Neuron (in vitro differentiated cells): Measurements from ENCODE around the gene NCMAP.

Experiments used
- H2AFZ ChIP-seq: one replicate; pipeline ENCODE4 v1.6.1; 2013; ENCODE audit warnings: low read depth, mild to moderate bottlenecking, inconsistent platforms, low read length, moderate library complexity
- H3K27me3 ChIP-seq: one replicate; pipeline ENCODE4 v1.6.1; 2013; ENCODE audit warnings: low read length; ENCODE audit not compliant: insufficient read depth
- H3K36me3 ChIP-seq: one replicate; pipeline ENCODE4 v1.6.1; 2013; ENCODE audit warnings: low read length; ENCODE audit not compliant: insufficient read depth
- H3K4me1 ChIP-seq: one replicate; pipeline ENCODE4 v1.6.1; 2013; ENCODE audit warnings: low read length; ENCODE audit not compliant: insufficient read depth
- H3K4me3 ChIP-seq: 2 replicates; pipeline ENCODE4 v1.5.1; 2013; ENCODE audit warnings: mild to moderate bottlenecking, low read length, moderate library complexity
- H3K9me3 ChIP-seq: one replicate; pipeline ENCODE4 v1.6.1; 2013; ENCODE audit warnings: low read length

The NCMAP gene

DNA sequence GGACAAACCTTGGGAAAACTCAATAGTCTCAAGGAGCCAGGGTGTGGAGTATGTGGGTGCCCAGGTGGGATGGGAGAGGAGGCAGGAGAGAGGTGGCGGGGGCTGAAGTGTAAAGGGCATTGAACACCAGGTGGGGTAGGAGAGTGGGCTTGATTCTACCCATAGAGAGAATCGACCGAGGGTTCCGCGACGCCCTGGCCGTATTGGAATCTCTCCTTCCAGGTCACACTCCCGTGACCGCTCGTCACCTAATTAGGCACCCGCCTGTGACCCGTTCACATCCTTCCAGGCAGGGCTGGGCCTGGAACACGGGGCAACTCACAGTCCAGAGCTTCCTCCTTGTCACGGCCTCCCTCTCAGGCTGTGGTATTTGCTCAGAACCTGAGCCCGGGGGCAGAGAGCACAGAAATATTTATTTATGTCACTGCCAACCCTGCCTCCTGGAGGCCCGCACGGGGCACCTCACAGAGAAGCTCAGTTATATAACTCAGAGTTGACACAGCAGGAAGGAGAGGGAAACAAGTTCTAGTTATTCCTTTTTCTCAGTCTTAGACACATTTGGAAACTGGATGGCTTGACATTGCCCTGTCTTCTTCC, 12.0 kb downstream of the NCMAP start:
- Histone ChIP-seq H3K9me3 (no peaks in the 10 kb centered on the region), H3K36me3 (no peaks in the 10 kb centered on the region), H3K4me3 (no peak overlapping the region), H3K4me1 (no peaks in the 10 kb centered on the region), H2AFZ (no peak overlapping the region), H3K27me3 (peaks cover 5% of the 10 kb centered on the region)

- no peaks in the 10 kb centered on the region for H3K4me1 ChIP-seq
- peaks cover 5% of the 10 kb centered on the region for H3K27me3 ChIP-seq
- H3K36me3 ChIP-seq, result no peaks in the 10 kb centered on the region
- no peaks in the 10 kb centered on the region for H3K9me3 ChIP-seq
- H2AFZ ChIP-seq, result no peak overlapping the region
- no peak overlapping the region for H3K4me3 ChIP-seq
Observed at GRCh38 chr1:24568475-24568874, 12.6 kb downstream of the NCMAP start.

- H3K36me3 ChIP-seq, result no peaks in the 10 kb centered on the region
- peaks cover 3% of the 10 kb centered on the region for H3K27me3 ChIP-seq
- no peak overlapping the region for H2AFZ ChIP-seq
- H3K4me1 ChIP-seq, result no peaks in the 10 kb centered on the region
- no peaks in the 10 kb centered on the region for H3K9me3 ChIP-seq
- no peak overlapping the region for H3K4me3 ChIP-seq
Observed at GRCh38 chr1:24570265-24571125, 14.6 kb downstream of the NCMAP start.

DNA sequence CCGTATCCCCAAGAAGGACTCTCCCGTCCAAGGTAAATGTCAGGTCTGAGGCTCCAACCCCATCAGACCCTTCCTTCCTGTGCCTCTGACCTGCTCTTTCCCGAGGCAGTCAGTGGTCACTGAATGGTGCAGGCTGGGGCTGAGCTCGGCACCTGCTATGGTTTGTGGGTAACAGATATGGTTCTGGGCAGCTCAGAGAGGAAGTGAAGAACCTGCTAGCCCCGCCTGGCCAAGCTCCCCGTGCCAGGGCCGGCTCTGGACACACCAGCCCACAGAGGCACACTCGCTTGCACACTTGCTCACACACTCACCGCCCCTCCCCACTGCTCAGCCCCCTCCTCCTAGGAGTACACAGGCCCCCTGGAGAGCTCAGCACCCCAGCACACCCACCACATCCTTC, 16.4 kb downstream of the NCMAP start:
- Histone ChIP-seq H3K27me3 (peaks cover 8% of the 10 kb centered on the region), H3K4me3 (no peak overlapping the region), H3K4me1 (no peaks in the 10 kb centered on the region), H3K9me3 (no peaks in the 10 kb centered on the region), H2AFZ (no peak overlapping the region), H3K36me3 (no peaks in the 10 kb centered on the region)

- Histone ChIP-seq H3K4me3 (no peak overlapping the region), H3K9me3 (no peaks in the 10 kb centered on the region), H2AFZ (no peak overlapping the region), H3K36me3 (no peaks in the 10 kb centered on the region), H3K27me3 (peaks cover 11% of the 10 kb centered on the region), H3K4me1 (no peaks in the 10 kb centered on the region)
Observed at GRCh38 chr1:24575905-24576587, 20.2 kb downstream of the NCMAP start.

GRCh38 chr1:24578846-24579245, 23.0 kb downstream of the NCMAP start:
- Histone ChIP-seq H3K4me1 (no peaks in the 10 kb centered on the region), H3K9me3 (no peaks in the 10 kb centered on the region), H2AFZ (no peak overlapping the region), H3K27me3 (peaks cover 11% of the 10 kb centered on the region), H3K4me3 (no peak overlapping the region), H3K36me3 (no peaks in the 10 kb centered on the region)

- no peaks in the 10 kb centered on the region for H3K9me3 ChIP-seq
- no peak overlapping the region for H3K4me3 ChIP-seq
- H3K27me3 ChIP-seq, result peaks cover 21% of the 10 kb centered on the region
- no peaks in the 10 kb centered on the region for H3K4me1 ChIP-seq
- H2AFZ ChIP-seq, result no peak overlapping the region
- H3K36me3 ChIP-seq, result no peaks in the 10 kb centered on the region
Observed at GRCh38 chr1:24580756-24581155, 24.9 kb downstream of the NCMAP start.

- no peak overlapping the region for H2AFZ ChIP-seq
- H3K36me3 ChIP-seq, result no peaks in the 10 kb centered on the region
- peaks cover 16% of the 10 kb centered on the region for H3K27me3 ChIP-seq
- no peaks in the 10 kb centered on the region for H3K4me1 ChIP-seq
- no peaks in the 10 kb centered on the region for H3K9me3 ChIP-seq
- no peak overlapping the region for H3K4me3 ChIP-seq
Observed at GRCh38 chr1:24584171-24584647, 28.3 kb downstream of the NCMAP start.

GRCh38 chr1:24586119-24586518, 30.2 kb downstream of the NCMAP start:
- H3K27me3 ChIP-seq, result peaks cover 16% of the 10 kb centered on the region
- no peak overlapping the region for H2AFZ ChIP-seq
- H3K9me3 ChIP-seq, result no peaks in the 10 kb centered on the region
- no peaks in the 10 kb centered on the region for H3K4me1 ChIP-seq
- H3K36me3 ChIP-seq, result no peaks in the 10 kb centered on the region
- no peak overlapping the region for H3K4me3 ChIP-seq

- Histone ChIP-seq H3K9me3 (no peaks in the 10 kb centered on the region), H3K36me3 (no peaks in the 10 kb centered on the region), H3K4me3 (no peak overlapping the region), H3K4me1 (no peaks in the 10 kb centered on the region), H2AFZ (no peak overlapping the region), H3K27me3 (peaks cover 16% of the 10 kb centered on the region)
Observed at GRCh38 chr1:24586970-24587820, 31.3 kb downstream of the NCMAP start.

GRCh38 chr1:24588573-24588972, 32.7 kb downstream of the NCMAP start:
- H2AFZ ChIP-seq, result no peak overlapping the region
- H3K4me1 ChIP-seq, result no peaks in the 10 kb centered on the region
- H3K9me3 ChIP-seq, result no peaks in the 10 kb centered on the region
- no peaks in the 10 kb centered on the region for H3K36me3 ChIP-seq
- no peak overlapping the region for H3K4me3 ChIP-seq
- peaks cover 16% of the 10 kb centered on the region for H3K27me3 ChIP-seq

DNA sequence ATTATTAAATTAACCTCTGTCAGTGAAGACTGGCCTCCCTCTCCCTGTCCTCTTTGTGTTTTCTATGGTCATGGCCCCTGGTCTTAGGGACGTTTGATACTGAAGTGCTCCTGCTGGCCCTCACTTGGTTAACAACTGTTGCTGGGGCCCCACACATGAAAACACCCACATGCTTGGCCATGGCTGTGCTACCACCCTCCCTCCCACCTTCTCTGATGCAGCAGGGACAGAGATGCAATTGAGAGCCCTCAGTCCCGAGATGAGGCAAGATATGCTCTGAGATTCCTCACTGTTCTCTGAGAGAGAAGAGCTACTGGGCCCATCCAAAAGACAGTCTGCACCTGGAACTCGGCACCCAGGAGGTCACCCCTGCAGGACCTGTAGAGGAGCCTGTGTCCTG, 33.3 kb downstream of the NCMAP start:
- peaks cover 14% of the 10 kb centered on the region for H3K27me3 ChIP-seq
- H3K9me3 ChIP-seq, result no peaks in the 10 kb centered on the region
- H3K4me1 ChIP-seq, result no peaks in the 10 kb centered on the region
- H3K36me3 ChIP-seq, result no peaks in the 10 kb centered on the region
- no peak overlapping the region for H3K4me3 ChIP-seq
- H2AFZ ChIP-seq, result no peak overlapping the region
